ENCODE measurements around the gene ATP13A5.

ATP13A5 gene, protein sequence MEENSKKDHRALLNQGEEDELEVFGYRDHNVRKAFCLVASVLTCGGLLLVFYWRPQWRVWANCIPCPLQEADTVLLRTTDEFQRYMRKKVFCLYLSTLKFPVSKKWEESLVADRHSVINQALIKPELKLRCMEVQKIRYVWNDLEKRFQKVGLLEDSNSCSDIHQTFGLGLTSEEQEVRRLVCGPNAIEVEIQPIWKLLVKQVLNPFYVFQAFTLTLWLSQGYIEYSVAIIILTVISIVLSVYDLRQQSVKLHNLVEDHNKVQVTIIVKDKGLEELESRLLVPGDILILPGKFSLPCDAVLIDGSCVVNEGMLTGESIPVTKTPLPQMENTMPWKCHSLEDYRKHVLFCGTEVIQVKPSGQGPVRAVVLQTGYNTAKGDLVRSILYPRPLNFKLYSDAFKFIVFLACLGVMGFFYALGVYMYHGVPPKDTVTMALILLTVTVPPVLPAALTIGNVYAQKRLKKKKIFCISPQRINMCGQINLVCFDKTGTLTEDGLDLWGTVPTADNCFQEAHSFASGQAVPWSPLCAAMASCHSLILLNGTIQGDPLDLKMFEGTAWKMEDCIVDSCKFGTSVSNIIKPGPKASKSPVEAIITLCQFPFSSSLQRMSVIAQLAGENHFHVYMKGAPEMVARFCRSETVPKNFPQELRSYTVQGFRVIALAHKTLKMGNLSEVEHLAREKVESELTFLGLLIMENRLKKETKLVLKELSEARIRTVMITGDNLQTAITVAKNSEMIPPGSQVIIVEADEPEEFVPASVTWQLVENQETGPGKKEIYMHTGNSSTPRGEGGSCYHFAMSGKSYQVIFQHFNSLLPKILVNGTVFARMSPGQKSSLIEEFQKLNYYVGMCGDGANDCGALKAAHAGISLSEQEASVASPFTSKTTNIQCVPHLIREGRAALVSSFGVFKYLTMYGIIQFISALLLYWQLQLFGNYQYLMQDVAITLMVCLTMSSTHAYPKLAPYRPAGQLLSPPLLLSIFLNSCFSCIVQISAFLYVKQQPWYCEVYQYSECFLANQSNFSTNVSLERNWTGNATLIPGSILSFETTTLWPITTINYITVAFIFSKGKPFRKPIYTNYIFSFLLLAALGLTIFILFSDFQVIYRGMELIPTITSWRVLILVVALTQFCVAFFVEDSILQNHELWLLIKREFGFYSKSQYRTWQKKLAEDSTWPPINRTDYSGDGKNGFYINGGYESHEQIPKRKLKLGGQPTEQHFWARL

GRCh38 chr3:193378706-193379105 lies at the start of gene ATP13A5:
Gene ATP13A5, minus strand, starts transcription at chr3:193378753. Its CDS starts 28 bp downstream, at chr3:193378725.
- DNase-seq (ENCODE audit: low read depth), result no peak

DNA sequence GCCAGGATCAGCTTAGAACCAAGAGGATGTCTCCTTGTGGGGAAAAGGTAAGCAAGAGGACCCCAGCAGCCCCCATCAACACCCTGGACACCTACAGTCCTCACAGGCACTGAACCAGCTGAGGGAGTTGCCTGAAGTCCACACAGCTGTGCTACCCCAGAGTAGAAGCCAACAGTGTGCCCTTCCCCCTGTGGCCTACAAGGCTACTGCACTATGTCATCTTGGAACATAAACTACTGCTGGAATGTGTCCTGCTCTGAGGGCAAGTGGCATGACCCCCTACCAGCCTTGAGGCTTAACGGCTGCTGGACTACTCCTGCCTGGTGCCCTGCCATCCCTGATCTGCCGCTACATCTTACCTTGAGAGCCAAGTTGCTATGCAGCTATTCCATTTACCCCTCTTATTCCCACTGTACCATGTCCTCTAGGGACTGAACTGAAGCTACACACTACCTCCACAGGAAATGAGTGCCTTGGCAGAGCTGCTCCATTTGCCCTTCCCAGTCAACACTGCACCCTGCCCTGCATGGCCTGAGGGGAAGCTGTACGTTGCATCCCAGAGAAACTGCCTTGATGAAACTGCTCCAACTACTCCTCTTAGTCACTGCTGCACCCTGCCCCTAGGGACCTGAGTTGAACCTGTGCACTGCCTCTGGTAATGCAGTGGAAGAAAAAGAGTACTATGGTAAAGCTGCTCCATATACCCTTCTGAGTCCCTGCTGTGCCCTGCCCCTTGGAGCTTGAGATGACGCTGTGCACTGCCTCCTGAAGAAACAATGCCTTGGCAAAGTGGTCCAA lies 40.2 kb upstream of the ATP13A5 start:
- no peak for DNase-seq (ENCODE audit: low read depth)

DNA sequence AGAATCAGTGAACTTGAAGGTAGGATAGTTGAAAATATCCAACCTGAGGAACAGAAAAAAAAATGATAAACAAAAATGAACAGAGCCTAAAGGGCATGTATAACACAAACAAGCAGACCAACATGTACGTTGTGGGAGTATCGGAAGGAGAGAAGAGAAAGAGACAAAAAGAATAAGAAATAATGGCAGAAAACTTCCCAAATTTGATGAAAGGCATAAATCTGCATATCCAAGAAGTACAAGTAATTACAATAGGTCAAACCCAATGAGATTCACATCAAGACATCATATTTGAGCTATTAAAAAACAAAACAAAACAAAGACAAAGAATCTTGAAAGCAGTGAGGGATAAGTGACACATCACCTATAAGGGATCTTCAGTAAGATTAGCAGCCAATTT lies 38.1 kb upstream of the ATP13A5 start:
- DNase-seq (ENCODE audit: low read depth), result no peak

DNA sequence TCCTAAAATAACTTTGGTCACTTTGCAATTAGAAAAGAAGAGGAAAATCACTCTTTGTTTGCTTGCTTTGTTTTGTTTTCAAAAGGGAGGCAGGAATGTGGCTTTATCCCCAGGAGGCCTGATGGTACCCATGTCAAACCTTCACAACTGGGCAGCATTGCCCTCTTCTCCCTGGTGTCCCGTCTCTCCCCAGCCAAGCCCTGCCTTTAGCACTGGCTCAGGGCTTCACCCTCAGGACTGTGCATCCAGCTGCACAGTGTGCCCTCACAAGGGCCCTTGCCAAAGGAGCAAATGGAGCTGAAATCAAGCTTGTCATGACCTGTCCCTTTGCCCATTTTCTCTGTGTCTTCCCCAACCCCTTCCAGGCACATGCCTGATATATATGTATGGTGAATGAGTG lies 29.1 kb upstream of the ATP13A5 start:
- DNase-seq (ENCODE audit: low read depth), result no peak

DNA sequence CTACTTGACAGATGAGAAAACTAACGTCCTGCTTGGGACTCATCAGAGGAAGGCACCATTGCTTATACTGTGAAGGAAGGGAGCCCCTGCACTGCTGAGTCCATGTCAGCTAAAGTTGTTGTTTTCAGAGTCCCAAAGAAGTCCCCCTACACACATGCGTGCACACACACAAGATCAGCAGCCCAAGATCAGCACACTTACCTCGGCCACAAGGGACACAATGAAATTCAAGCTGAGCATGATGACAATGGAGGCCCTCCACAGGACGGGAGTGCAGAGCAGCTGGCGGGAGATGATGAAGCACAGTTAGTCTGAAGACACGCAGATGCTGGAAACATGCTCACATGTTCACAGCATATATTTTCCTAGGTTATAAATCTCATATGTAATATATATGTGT lies 28.6 kb upstream of the ATP13A5 start:
- DNase-seq (ENCODE audit: low read depth), result no peak

DNA sequence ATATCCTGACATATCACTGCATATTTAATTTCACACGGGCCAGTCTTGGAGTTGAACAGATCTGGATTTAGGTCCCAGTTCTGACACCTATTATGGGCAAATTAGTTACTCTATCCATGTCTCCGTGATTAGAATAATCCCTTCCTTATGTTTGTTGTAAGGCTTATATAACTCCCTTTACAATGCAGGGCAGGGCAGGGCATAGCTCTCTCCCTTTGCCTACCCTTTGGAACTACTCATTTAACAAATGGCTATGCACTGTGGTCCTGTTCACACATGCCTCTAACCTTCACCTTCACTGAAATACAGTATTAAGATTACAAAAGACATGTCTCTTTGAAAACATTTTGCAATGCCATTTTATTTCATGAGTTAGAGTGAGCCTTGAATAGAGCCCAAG lies 24.8 kb upstream of the ATP13A5 start:
- DNase-seq (ENCODE audit: low read depth), result no peak

DNA sequence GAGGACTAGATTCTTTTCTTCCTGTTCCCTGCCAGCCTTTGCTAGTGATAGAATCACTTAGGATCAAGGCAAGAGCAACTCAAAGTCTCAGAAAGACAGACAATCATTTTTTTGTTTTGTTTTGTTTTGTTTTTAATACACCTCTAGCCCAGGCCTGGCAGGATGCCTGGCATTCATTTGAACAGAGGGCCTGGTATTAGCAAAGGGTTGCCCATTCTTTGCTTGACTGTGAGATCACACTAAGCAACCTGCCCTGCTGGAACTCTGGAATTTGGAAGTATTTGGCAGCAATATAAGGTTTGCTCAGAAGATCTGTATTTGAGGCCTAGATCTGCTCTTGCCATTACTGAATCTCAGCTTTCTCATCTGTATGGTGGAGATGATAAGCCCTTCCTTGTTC lies 21.8 kb upstream of the ATP13A5 start:
- DNase-seq (ENCODE audit: low read depth), result no peak

DNA sequence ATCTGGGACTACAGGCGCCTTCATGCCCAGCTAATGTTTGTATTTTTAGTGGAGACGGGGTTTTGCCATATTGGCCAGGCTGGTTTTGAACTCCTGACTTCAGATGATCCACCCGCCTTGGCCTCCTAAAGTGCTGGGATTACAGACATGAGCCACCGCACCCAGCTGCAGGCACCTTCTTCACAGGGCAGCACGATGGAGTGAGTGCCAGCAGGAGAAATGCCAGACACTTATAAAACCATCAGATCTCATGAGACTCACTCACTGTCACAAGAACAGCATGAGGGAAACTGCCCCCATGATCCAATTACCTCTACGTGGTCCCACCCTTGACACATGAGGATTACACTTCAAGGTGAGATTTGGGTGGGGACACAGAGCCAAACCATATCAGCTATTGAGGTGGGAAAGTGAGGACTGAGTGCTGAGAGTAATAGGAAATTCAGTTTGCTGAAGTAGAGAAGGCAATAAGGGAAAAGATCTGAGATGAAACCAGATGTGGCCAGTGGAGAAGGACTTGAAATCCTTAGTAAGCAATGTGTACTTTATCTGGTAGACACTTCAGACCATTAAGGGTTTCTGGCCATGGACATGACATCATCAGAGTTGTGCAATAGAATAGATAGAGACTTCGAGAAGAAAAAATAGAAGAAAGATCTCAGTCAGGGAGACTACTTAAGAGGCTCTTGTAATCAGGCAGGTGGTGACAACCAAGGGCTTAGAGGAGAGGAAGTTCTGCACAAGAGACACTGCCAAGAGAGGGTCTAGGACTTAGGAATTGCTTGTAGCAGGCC lies 18.1 kb upstream of the ATP13A5 start:
- no peak for DNase-seq (ENCODE audit: low read depth)

DNA sequence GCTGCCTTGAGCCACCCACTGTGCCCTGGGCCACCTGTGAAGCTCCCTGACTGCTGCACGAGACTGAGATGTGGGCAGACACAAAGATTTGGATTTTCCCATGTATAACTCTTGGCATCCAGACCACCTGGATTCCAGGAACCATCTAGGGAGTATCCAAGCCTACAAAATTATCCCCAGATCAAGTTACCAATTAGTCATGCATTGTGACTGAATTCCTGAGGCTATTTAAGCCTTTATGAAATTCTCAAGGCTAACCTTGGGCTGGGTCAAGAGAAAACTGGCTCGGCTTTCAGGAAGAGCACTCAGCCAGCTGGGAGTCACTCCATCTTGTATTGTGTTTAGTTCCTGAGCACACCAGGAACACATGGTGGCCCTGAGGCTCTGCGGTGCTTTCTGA lies 13.3 kb upstream of the ATP13A5 start:
- no peak for DNase-seq (ENCODE audit: low read depth)

DNA sequence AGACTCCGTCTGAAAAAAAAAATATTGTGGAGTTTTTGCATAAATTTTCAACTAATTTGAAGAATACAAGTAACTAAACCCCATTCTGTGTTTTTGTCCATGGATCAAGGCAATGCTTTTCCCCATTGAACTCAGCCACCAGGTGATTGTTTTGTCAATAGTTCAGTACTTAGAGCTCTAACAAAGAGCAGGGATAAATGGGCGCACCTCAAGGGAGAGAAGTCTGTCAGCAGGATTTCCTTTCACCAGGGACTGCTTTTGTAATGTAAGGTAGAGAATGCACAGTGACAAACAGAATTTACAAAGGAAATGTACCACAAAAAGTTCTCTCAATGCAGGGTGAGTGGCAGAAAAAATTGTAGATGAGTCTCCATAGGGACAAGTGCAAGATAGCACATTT lies 10.8 kb upstream of the ATP13A5 start:
- no peak for DNase-seq (ENCODE audit: low read depth)

DNA sequence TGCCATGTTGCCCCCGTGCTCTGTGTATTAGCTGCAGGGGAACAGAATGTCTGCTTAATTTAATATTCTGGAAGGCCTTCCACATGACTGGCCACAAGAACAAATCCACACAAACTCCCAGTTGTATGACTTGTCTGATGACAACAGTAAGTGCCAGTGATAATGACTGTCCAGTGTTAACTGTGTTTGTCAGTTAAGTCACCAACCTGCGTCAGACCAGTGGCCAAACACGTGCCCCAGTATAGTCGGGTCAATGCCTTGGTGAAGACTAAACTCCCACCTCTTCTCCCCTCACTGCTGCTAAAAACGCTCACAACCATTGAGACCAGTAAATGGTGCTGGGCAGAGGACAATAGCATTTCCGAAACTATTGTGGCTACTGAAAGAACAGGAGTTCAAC lies 9.8 kb upstream of the ATP13A5 start:
- no peak for DNase-seq (ENCODE audit: low read depth)

- no peak for DNase-seq (ENCODE audit: low read depth)
Observed at GRCh38 chr3:193387596-193387995, 9.0 kb upstream of the ATP13A5 start.

DNA sequence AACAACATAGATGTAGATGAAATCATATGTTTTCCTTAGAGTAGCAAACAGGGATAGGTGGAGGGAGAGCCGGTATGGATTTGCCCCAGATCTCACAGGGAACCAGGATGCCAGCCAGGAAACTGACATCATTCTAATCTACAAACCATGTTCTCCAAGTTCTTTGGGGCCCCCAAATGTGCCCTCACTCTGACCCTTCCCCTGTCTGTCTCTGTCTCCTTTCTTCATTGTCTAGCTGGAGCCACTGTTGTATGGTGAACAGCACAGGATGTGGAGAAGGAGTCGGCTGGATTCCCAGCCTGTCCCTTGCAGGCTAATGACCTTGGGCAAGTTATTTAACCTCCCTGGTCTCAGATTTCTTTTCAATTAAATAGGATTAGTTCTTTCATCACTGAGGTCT lies 962 bp downstream of the ATP13A5 start:
- DNase-seq (ENCODE audit: low read depth), result no peak

DNA sequence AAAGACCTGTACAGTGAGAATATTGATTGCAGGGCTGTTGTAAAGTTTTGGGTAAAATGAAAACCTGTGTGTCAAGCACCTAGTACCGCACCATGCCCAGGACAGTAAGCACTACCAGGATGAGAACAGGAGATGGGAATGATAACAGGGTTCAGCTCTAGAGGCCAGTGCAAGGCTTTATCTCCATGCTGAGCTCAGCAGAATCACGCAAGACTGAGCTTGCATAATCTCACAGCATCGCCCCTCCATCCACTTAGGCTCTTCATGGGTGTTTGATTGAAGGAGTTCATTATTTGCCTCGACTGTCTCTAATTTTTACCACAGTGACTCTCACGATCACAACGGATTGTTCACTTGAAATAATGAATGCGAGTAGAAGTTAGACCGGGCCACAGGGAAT lies 2.9 kb downstream of the ATP13A5 start:
- DNase-seq (ENCODE audit: low read depth), result no peak

GRCh38 chr3:193372783-193373182 lies 5.8 kb downstream of the ATP13A5 start:
- no peak for DNase-seq (ENCODE audit: low read depth)

DNA sequence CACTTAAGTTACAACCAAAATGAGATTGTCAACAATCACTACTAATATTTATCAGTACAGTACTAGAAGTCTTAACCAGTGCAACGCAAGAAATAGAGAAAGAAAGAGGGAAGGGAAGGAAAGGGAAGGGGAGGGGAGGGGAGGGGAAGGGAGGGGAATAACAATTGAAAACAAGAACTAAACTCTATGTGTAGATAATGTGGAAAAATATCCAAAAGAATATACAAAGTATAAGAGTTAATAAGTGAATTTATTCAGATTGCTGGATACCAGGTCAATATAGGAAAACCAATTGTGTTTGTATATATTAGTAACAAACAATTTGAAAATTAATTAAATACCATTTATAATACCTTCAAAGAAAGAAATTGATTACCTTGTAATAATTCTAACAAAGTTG lies 10.7 kb downstream of the ATP13A5 start:
- no peak for DNase-seq (ENCODE audit: low read depth)

DNA sequence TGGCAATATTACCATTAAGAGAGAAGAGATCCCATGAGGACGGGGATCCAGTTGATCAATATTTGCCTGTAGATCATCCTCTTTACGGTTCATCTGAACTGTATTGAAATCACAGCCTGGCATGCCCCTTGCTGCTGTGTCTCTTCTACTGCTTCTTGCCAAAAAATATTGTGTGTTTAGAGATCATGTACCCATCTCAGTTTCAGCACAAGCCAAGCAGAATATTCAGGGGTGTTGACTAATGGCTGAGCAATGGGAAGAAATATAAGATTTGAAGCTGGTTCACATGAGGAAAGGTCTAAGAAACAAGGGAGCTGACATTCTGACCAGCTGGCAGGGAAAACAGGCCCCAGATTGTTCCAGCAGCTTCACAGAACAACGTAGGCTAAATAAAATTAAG lies 21.3 kb downstream of the ATP13A5 start:
- no peak for DNase-seq (ENCODE audit: low read depth)

- no peak for DNase-seq (ENCODE audit: low read depth)
Observed at GRCh38 chr3:193354423-193354822, 24.1 kb downstream of the ATP13A5 start.

- no peak for DNase-seq (ENCODE audit: low read depth)
Observed at GRCh38 chr3:193350744-193351143, 27.8 kb downstream of the ATP13A5 start.

DNA sequence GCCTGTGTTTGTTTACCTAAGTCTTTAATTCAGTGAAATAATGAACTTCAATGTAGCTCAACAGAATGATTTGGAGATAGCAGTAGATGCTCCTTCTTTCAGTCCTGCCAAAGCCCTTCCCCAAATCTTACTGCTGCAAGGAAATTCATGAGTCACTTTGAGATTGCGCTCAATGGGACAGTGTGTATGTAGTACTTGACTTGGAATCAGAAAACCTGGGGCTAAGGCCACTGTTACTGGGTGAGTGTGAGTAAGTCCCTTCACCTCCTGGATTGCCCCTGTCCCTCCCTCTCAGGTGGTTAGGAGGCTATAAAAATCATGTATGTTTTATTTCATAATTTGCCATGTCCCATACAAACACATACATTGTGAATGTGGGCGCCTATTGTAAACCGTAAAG lies 29.9 kb downstream of the ATP13A5 start:
- DNase-seq (ENCODE audit: low read depth), result no peak

Data from activated gamma-delta T cell treated with anti-CD3 and anti-CD28 coated beads, Interleukin-2, amount 50 U/mL, for 16 hours (primary cell).